Mesodermal cell (in vitro differentiated cells): ENCODE results near the gene HK2.

Experiments used
- H3K27ac ChIP-seq: 2 replicates; pipeline ENCODE4 v1.7.0; 2013; ENCODE audit warnings: mild to moderate bottlenecking, low read depth, low read length, moderate library complexity; ENCODE audit not compliant: severe bottlenecking
- H3K36me3 ChIP-seq: 2 replicates; pipeline ENCODE4 v1.7.1; 2013; ENCODE audit warnings: mild to moderate bottlenecking, low read length, moderate library complexity; ENCODE audit not compliant: control insufficient read depth, insufficient read depth
- H3K4me1 ChIP-seq: one replicate; pipeline ENCODE4 v1.7.1; 2013; ENCODE audit warnings: mild to moderate bottlenecking, low read length; ENCODE audit not compliant: insufficient read depth, control insufficient read depth, poor library complexity, severe bottlenecking
- H3K4me3 ChIP-seq: 2 replicates; pipeline ENCODE4 v1.7.0; 2013; ENCODE audit warnings: low read length, control low read depth, mild to moderate bottlenecking; ENCODE audit not compliant: insufficient read depth, poor library complexity, severe bottlenecking; ENCODE audit errors: extremely low read depth
- H3K9me3 ChIP-seq: 2 replicates; pipeline ENCODE4 v1.7.1; 2013; ENCODE audit warnings: mild to moderate bottlenecking, low read length, moderate library complexity; ENCODE audit not compliant: control insufficient read depth
- WGBS, 2 experiments: methylation state at CpG; one replicate each; pipeline ENCODE4 v1.1.5; 2013; ENCODE audit warnings: missing lambda C conversion rate in 2 of 2; ENCODE audit not compliant: insufficient coverage in 2 of 2; 5-methylcytosine and 5-hydroxymethylcytosine counted together

The HK2 gene

GRCh38 chr2:74880054-74880728, 46.3 kb downstream of the HK2 start:
- peaks cover 80% of the 10 kb centered on the region for H3K36me3 ChIP-seq
- whole genome bisulfite sequencing, 2 experiments, result 94 to 97% methylated on average over 21 to 23 of the region's 24 CpGs
- H3K4me3 ChIP-seq, result no peak overlapping the region
- no peaks in the 10 kb centered on the region for H3K4me1 ChIP-seq
- H3K27ac ChIP-seq, result no peak overlapping the region
- no peaks in the 10 kb centered on the region for H3K9me3 ChIP-seq

- WGBS, 2 experiments, result 87 to 91% methylated on average over 4 to 5 of the region's 5 CpGs
- Histone ChIP-seq H3K4me1 (no peaks in the 10 kb centered on the region), H3K9me3 (no peaks in the 10 kb centered on the region), H3K36me3 (peaks cover 90% of the 10 kb centered on the region), H3K27ac (no peak overlapping the region), H3K4me3 (no peak overlapping the region)
These were observed 47.2 kb downstream of the HK2 start for GRCh38 chr2:74881176-74881575.

DNA sequence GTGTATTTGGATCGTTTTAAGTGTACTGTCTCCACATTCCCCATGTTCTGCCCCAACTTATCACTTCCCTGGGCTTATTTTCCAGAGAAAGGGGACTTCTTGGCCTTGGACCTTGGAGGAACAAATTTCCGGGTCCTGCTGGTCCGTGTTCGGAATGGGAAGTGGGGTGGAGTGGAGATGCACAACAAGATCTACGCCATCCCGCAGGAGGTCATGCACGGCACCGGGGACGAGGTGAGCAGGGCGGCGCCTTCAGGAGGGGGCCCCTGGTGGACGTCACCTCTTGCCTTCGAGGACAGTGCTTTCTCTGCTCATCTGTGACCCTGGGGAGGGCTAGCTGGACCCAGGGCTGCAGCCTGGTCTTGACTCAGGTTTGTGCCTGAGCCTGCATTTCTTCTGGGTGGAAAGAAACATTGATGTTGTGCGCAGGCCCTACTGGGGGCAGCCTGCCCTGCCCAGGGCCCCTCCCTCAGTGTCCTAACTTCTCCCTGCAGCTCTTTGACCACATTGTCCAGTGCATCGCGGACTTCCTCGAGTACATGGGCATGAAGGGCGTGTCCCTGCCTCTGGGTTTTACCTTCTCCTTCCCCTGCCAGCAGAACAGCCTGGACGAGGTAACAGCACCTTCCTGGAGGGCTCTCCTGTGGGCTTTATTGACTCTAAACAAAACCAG, 47.8 kb downstream of the HK2 start:
- H3K4me3 ChIP-seq, result no peak overlapping the region
- H3K27ac ChIP-seq, result no peak overlapping the region
- 91 to 97% methylated on average over 4 to 16 of the region's 19 CpGs for WGBS, 2 experiments
- H3K9me3 ChIP-seq, result no peaks in the 10 kb centered on the region
- peaks cover 94% of the 10 kb centered on the region for H3K36me3 ChIP-seq
- no peaks in the 10 kb centered on the region for H3K4me1 ChIP-seq

DNA sequence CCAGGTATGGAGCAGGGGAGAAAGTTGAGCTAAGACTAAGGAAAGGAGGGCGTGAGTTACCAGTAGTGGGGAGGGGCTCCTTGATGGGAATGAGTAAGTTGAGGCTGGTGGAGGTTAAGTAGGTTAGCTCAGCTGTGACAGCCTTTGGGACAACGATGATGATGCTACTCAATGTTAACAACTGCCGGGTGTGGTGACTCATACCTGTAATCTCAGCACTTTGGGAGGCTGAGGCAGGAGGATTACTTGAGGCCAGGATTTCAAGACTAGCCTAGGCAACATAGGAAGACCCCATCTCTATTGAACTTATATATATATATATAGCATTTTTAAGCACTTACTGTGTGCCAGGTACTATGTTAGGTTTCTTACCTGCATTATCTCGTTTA, 48.4 kb downstream of the HK2 start:
- H3K4me3 ChIP-seq, result no peak overlapping the region
- peaks cover 94% of the 10 kb centered on the region for H3K36me3 ChIP-seq
- 87 to 100% methylated on average over 3 of the region's 4 CpGs for WGBS, 2 experiments
- H3K9me3 ChIP-seq, result no peaks in the 10 kb centered on the region
- no peaks in the 10 kb centered on the region for H3K4me1 ChIP-seq
- no peak overlapping the region for H3K27ac ChIP-seq

DNA sequence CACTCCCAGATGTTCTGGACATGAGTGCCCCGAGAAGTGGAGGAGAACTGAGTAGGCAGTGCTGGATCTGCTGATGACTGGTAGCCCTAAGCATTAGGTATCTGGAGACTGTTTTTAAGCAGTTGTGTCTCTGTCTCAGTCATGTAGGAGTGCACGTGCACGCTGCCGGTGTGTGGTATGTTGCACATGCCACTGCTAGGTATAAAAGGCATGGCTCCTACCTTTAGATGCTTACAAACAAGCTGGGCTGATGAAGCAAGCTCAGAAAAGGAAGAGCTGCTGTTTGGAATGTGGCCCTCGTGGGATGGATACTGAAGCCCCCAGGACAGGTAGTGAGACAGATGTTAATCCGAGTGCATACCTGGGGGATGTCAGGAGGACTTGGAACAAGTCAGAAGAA, 49.1 kb downstream of the HK2 start:
- peaks cover 90% of the 10 kb centered on the region for H3K36me3 ChIP-seq
- H3K9me3 ChIP-seq, result no peaks in the 10 kb centered on the region
- WGBS, 2 experiments, result 88 to 96% methylated on average over 6 of the region's 6 CpGs
- H3K4me3 ChIP-seq, result no peak overlapping the region
- no peaks in the 10 kb centered on the region for H3K4me1 ChIP-seq
- H3K27ac ChIP-seq, result no peak overlapping the region

DNA sequence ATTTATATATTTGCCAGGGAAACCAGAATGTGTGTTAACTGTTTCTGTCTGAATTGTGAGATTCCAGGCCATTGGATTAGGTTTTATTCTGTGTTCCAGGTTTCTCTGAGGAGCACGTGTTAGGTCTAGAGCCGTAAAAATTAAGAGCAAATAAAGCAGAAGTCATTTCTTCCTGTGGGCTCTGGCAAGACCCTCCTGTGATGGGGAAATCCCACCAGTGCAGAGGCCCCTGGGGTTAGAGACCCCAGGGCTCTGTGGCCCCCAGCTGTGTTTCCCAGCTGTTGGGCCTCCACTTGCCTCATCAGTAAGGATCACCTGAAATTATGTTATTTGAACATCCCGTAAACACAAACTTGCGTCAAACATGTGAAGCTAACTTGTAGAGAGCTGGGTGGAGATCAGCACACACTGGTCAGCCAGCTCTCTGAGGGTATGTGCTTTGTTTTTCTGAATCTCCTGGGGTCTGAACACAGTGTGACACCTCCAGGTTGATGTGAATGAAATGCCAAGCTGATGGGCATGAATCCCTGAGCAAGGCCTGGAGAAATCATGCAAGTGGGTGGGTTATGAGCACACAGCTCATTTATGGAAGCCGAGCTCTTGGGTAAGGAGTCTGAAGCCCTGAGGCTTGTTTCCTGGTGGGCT, 50.3 kb downstream of the HK2 start:
- peaks cover 90% of the 10 kb centered on the region for H3K36me3 ChIP-seq
- no peak overlapping the region for H3K4me3 ChIP-seq
- H3K27ac ChIP-seq, result no peak overlapping the region
- H3K9me3 ChIP-seq, result no peaks in the 10 kb centered on the region
- 96 to 100% methylated on average over 5 of the region's 5 CpGs for WGBS, 2 experiments
- H3K4me1 ChIP-seq, result no peaks in the 10 kb centered on the region

DNA sequence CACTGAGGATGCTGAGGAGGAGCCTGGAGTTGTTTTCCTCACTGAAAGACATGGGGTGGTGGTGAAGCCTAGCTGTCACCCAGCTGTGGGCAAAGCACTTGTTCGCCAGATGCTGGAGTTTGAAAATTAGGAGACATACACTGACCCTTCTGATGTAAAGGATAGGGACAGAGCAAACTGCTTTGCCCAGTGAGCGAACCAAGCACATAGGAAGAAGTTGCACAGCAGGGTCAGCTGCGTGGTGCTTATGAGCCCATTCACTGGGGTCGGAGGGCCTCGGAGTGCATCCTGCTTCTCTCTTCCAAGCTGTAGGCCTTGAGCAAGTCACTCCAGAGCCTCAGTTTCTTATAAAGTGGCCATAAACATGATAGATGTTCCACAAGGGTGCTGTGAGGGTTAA, 50.9 kb downstream of the HK2 start:
- H3K4me3 ChIP-seq, result no peak overlapping the region
- no peaks in the 10 kb centered on the region for H3K9me3 ChIP-seq
- no peaks in the 10 kb centered on the region for H3K4me1 ChIP-seq
- 91% methylated on average over 4 to 5 of the region's 5 CpGs for WGBS, 2 experiments
- peaks cover 90% of the 10 kb centered on the region for H3K36me3 ChIP-seq
- H3K27ac ChIP-seq, result no peak overlapping the region

DNA sequence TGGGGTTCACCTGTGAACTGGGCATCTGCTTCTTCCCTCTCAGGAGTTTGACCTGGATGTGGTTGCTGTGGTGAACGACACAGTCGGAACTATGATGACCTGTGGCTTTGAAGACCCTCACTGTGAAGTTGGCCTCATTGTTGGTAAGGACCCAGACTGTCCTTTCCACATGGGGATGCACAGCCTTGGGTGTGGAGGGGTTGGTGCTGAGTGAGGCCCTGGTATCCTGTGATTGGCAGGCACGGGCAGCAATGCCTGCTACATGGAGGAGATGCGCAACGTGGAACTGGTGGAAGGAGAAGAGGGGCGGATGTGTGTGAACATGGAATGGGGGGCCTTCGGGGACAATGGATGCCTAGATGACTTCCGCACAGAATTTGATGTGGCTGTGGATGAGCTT, 52.3 kb downstream of the HK2 start:
- WGBS, 2 experiments, result 91% methylated on average over 8 of the region's 8 CpGs
- no peaks in the 10 kb centered on the region for H3K4me1 ChIP-seq
- H3K4me3 ChIP-seq, result no peak overlapping the region
- no peaks in the 10 kb centered on the region for H3K9me3 ChIP-seq
- H3K27ac ChIP-seq, result no peak overlapping the region
- H3K36me3 ChIP-seq, result peaks cover 81% of the 10 kb centered on the region

DNA sequence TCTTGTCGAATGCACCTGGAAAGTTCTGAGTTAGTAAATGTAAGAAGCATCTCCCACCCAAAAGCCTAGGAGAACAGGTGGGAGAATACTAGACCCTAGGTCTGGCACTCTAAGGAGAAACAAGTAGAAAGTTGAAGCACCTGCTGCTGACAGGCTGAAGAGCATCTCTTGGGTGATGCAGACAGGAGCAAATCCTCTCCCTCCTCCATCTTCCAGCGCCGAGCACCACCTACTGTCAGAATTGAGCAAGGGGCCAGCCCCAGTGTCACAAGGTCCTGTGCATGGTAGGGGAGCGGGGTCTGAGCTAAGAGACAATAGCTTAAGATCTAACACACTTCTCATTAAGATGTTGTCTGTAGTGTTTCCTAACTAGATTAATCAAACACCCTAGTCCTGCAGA, 52.9 kb downstream of the HK2 start:
- H3K9me3 ChIP-seq, result no peaks in the 10 kb centered on the region
- peaks cover 76% of the 10 kb centered on the region for H3K36me3 ChIP-seq
- WGBS, 2 experiments, result 90 to 100% methylated on average over 2 of the region's 4 CpGs
- no peaks in the 10 kb centered on the region for H3K4me1 ChIP-seq
- H3K27ac ChIP-seq, result no peak overlapping the region
- no peak overlapping the region for H3K4me3 ChIP-seq

DNA sequence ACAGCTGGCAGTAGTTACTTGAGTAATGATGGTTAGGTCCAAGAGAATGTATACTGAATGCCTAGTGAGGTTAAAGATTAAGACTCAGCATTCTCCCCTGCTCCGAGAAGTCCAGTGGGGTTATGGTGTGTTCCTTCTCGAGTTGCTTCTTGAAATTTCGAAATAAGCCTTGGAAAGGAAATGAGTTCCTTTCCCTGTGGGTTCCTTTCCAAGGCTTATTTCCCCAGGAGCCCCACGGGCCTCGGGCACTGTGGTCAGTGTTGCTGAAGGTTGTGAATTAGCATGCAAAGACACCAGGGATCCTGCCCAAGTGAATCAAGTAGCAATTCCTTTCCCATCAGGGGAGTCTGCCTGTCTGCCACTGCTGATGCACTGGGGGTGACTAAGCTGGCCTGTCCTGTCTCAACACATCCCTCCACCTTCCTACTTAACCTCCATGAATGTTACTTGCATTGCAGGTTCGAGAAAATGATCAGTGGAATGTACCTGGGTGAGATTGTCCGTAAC, 53.6 kb downstream of the HK2 start:
- 81 to 89% methylated on average over 7 of the region's 7 CpGs for WGBS, 2 experiments
- H3K4me1 ChIP-seq, result no peaks in the 10 kb centered on the region
- H3K4me3 ChIP-seq, result no peak overlapping the region
- no peak overlapping the region for H3K27ac ChIP-seq
- H3K9me3 ChIP-seq, result no peaks in the 10 kb centered on the region
- H3K36me3 ChIP-seq, result peaks cover 71% of the 10 kb centered on the region
